Glutamatergic neuron (in vitro differentiated cells): ENCODE results near the gene SNX22. TPM values are rescaled to one million over a fixed set of nuclear protein-coding genes. Genes with fewer than 3 reads are reported as not detected.

Source experiments
- DNase-seq: peaks from one replicate; pipeline ENCODE4 v3.0.0; 2022
- H3K27ac Mint-ChIP-seq: one replicate; pipeline ENCODE4 v1.8.0; 2020; ENCODE audit warnings: mild to moderate bottlenecking, mixed read lengths, inconsistent platforms; ENCODE audit not compliant: unreplicated experiment
- H3K27me3 Mint-ChIP-seq: one replicate; pipeline ENCODE4 v1.8.0; 2020; ENCODE audit warnings: mild to moderate bottlenecking, moderate library complexity, mixed read lengths, inconsistent platforms; ENCODE audit not compliant: unreplicated experiment
- H3K36me3 Mint-ChIP-seq: one replicate; pipeline ENCODE4 v1.8.0; 2020; ENCODE audit warnings: mild to moderate bottlenecking, mixed read lengths, inconsistent platforms; ENCODE audit not compliant: unreplicated experiment
- H3K4me1 Mint-ChIP-seq: one replicate; pipeline ENCODE4 v1.8.0; 2020; ENCODE audit warnings: mild to moderate bottlenecking, low read depth, mixed read lengths, inconsistent platforms; ENCODE audit not compliant: unreplicated experiment
- H3K4me3 Mint-ChIP-seq: one replicate; pipeline ENCODE4 v1.8.0; 2020; ENCODE audit warnings: mild to moderate bottlenecking, mixed read lengths, inconsistent platforms; ENCODE audit not compliant: unreplicated experiment
- H3K9me3 Mint-ChIP-seq: one replicate; pipeline ENCODE4 v1.8.0; 2020; ENCODE audit warnings: mild to moderate bottlenecking, moderate library complexity, mixed read lengths, inconsistent platforms; ENCODE audit not compliant: unreplicated experiment
- CTCF ChIP-seq: fragments of 200-600 bp; sonication (generic); IDR thresholded peaks from one replicate; pipeline ENCODE4 v1.5.0; 2021; ENCODE audit not compliant: partially characterized antibody, unreplicated experiment
- total RNA-seq: library from RNA; stranded (reverse); fragmentation: NEBNext Ultra II Directional; extraction: Animal tissue kit (Norgen Biotek cat#: 25700); gene quantifications from one replicate; pipeline ENCODE4 v1.2.1, GENCODE V29; 2021; ENCODE audit not compliant: unreplicated experiment

Gene SNX22
- total RNA-seq, 1 donor from 2014 or later: 4.6 TPM

DNA sequence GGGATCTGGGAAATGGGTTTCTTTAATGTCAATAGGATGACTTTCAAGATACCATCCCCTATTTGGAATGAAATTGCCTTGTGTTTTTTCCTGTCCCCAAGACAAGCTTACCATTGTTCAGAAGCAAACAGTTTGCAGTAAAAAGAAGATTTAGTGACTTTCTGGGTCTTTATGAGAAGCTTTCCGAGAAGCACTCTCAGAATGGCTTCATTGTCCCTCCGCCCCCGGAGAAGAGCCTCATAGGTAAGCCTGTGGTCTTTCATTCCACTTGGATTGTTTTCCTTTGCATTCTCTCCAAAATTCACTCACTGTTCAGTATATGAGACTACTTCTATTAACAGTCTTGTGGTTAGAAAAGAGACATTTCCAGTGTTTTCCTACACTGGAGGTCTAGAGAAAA is 25.6 kb upstream of the SNX22 start:
- no peak overlapping the region for H3K27ac Mint-ChIP-seq
- no peak overlapping the region for H3K4me3 Mint-ChIP-seq
- H3K36me3 Mint-ChIP-seq: no peaks in the 10 kb centered on the region
- H3K4me1 Mint-ChIP-seq: no peaks in the 10 kb centered on the region
- TF ChIP-seq CTCF: no peak
- DNase-seq: no peak
- H3K27me3 Mint-ChIP-seq: peaks cover 2% of the 10 kb centered on the region
- H3K9me3 Mint-ChIP-seq: no peaks in the 10 kb centered on the region

DNA sequence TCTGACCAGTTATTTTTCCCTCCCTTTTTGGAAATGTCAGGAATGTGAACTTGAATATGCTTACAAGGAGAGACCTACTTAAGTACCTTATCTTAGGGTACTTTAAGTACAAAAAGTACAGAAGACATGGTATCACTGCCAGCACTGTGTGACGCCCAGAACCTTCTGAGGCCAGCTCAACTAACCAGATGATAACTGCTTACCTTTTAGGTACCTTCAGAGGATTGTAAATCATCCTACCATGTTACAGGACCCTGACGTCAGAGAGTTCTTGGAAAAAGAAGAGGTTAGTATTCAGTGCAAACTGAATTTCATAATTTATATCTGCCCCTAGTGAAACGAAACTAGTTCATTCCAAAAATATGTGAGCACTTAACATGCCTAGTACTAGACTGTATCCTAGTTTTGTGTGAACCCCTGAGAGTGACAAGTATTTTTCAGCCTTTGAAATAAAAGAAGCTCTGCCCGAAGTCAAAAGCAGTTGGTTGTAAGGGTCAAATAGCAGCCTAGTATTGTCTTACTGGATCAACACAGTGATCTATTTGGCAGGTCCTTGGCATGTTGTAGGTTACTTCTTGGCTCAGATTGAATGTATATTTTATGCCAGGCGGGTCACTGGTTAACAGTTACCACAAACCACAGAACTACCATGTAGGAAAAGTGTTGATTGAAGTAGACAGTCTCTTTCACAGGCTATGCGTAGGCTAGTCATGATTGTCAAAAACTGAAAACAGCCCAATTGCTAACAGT is 23.8 kb upstream of the SNX22 start:
- no peaks in the 10 kb centered on the region for H3K4me1 Mint-ChIP-seq
- H3K4me3 Mint-ChIP-seq: no peak overlapping the region
- no peak overlapping the region for H3K27ac Mint-ChIP-seq
- TF ChIP-seq CTCF: no peak
- no peaks in the 10 kb centered on the region for H3K9me3 Mint-ChIP-seq
- H3K36me3 Mint-ChIP-seq: peaks cover under 1% of the 10 kb centered on the region
- no peak for DNase-seq
- peaks cover 2% of the 10 kb centered on the region for H3K27me3 Mint-ChIP-seq

- no peaks in the 10 kb centered on the region for H3K27me3 Mint-ChIP-seq
- no peak overlapping the region for H3K27ac Mint-ChIP-seq
- no peak for DNase-seq
- peaks cover 4% of the 10 kb centered on the region for H3K36me3 Mint-ChIP-seq
- H3K9me3 Mint-ChIP-seq: no peaks in the 10 kb centered on the region
- H3K4me1 Mint-ChIP-seq: no peaks in the 10 kb centered on the region
- H3K4me3 Mint-ChIP-seq: no peak overlapping the region
- no peak for TF ChIP-seq CTCF
Measured at GRCh38 chr15:64130159-64130558, 21.4 kb upstream of the SNX22 start.

- Mint-ChIP-seq H3K4me3 (no peak overlapping the region), H3K27ac (no peak overlapping the region), H3K27me3 (no peaks in the 10 kb centered on the region), H3K4me1 (no peaks in the 10 kb centered on the region), H3K36me3 (peaks cover 4% of the 10 kb centered on the region), H3K9me3 (no peaks in the 10 kb centered on the region)
- no peak for DNase-seq
- TF ChIP-seq CTCF: no peak
Measured at GRCh38 chr15:64131547-64131946, 20.0 kb upstream of the SNX22 start.

DNA sequence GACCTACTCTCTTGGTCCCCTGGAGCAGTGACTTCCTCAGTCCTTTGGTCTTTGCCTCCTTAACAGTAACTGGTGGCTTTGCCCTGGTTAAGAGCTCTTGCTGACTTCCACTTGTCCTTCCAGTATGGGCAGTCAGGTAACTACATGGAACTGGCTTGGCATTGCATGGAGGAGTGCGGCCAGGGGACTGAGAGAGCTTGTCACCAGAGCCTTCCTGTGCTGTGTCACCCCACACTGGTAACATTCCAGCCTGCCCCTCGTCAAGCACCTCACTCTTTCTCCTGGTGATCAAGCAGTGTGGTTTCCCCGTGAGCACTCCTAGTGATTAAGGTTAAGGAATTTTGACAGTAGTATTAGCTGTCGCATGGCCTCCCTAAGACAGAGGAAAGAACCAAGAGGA is 19.3 kb upstream of the SNX22 start:
- H3K4me3 Mint-ChIP-seq: no peak overlapping the region
- H3K36me3 Mint-ChIP-seq: peaks cover 4% of the 10 kb centered on the region
- no peak overlapping the region for H3K27ac Mint-ChIP-seq
- H3K9me3 Mint-ChIP-seq: no peaks in the 10 kb centered on the region
- no peak for DNase-seq
- H3K4me1 Mint-ChIP-seq: no peaks in the 10 kb centered on the region
- H3K27me3 Mint-ChIP-seq: no peaks in the 10 kb centered on the region
- TF ChIP-seq CTCF: no peak
